ENCODE data around the gene ADRB2. TPM values are rescaled to one million over a fixed set of nuclear protein-coding genes. Genes with fewer than 3 reads are reported as not detected.

ADRB2 gene
- total RNA-seq, 1 experiment from 2014 or later = 0.26 TPM

DNA sequence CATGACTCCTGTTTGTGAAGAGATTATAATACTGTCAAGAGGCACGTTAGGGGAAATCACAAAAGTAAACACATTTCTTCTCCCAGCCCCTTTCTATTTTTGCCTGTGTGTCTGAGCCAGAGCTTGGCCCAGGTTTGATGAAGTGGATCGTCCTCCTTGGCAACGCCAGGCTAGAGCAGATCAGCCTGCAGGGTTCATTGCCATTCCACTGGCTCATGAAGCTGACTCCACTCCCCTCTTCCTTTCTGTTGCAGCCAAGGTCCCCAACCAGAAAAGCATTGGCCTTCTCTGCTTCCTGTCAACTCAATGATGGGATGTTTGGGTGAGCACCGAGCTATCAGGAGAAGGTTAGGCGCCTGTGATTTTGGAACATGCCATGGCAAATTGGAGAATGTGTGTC is 3.3 kb downstream of the ADRB2 start:
- Mint-ChIP-seq H3K4me1 (peaks cover 24 to 32% of the 10 kb centered on the region in 2 experiments), H3K4me3 (no peak overlapping the region)
- H2AK5ac ChIP-seq (ENCODE audit: insufficient read length, low read length) = no peak overlapping the region

More for the DNA sequence above, 3.3 kb downstream of the ADRB2 start:
- Histone ChIP-seq H2BK12ac (ENCODE audit: insufficient read length, low read depth, low read length) (no peak overlapping the region), H2BK20ac (ENCODE audit: low read depth, low read length, poor library complexity, severe bottlenecking) (no peak overlapping the region), H3K23me2 (ENCODE audit: insufficient read length, low read depth, low read length, poor library complexity, severe bottlenecking) (no peaks in the 10 kb centered on the region), H3K18ac (ENCODE audit: insufficient read length, low read depth, low read length) (no peak overlapping the region), H3K56ac (ENCODE audit: insufficient read length, low read depth, low read length) (no peak overlapping the region), H2BK120ac (ENCODE audit: low read depth, low read length, poor library complexity, severe bottlenecking) (no peak overlapping the region), H3K9me3 (ENCODE audit: control insufficient read depth, low read depth, low read length) (no peaks in the 10 kb centered on the region), H2AFZ (ENCODE audit: low read length) (no peak overlapping the region), H3K4me1 (ENCODE audit: insufficient read depth, low read length) (no peaks in the 10 kb centered on the region), H3K14ac (ENCODE audit: insufficient read depth, low read length) (no peak overlapping the region), H3K27me3 (ENCODE audit: insufficient read depth, low read length) (peaks cover 4% of the 10 kb centered on the region; the same call in 1 of the 2 replicates), H3K79me2 (ENCODE audit: insufficient read depth, low read length) (no peaks in the 10 kb centered on the region), H4K8ac (replicated peaks; ENCODE audit: insufficient read length, low read depth, low read length) (no peak overlapping the region), H3K79me1 (ENCODE audit: insufficient read depth, low read depth, low read length, poor library complexity, severe bottlenecking) (no peaks in the 10 kb centered on the region), H2BK15ac (ENCODE audit: low read depth, low read length) (no peak overlapping the region), H2BK5ac (ENCODE audit: insufficient read length, low read length) (no peak overlapping the region), H3K4me2 (ENCODE audit: insufficient read depth, insufficient read length, low read length) (no peak overlapping the region), H4K5ac (ENCODE audit: insufficient read length, low read depth, low read length) (no peak overlapping the region), H3K4ac (ENCODE audit: low read depth, low read length) (no peak overlapping the region), H4K20me1 (ENCODE audit: control insufficient read depth, insufficient read depth, insufficient read length) (no peaks in the 10 kb centered on the region), H3K23ac (ENCODE audit: insufficient read length, low read depth, low read length) (no peak overlapping the region), H3K9ac (ENCODE audit: extremely low read depth, insufficient read length, low read length) (no peak overlapping the region), H3K27ac (ENCODE audit: insufficient read length, low read depth, low read length) (no peak overlapping the region), H4K91ac (ENCODE audit: insufficient read length, low read depth, low read length) (no peak overlapping the region), H3T11ph (ENCODE audit: low read length) (no peak overlapping the region)
- Mint-ChIP-seq H3K27me3 (ENCODE audit: low read depth) (peaks cover 40% of the 10 kb centered on the region), H3K27ac (no peak overlapping the region), H3K36me3 (ENCODE audit: insufficient read depth in 1 of 3, low read depth in 3 of 3) (no peaks in the 10 kb centered on the region), H3K9me3 (no peaks in the 10 kb centered on the region)
- no peak for TF ChIP-seq CTCF (conservative IDR thresholded peaks at IDR 0.05)
- WGBS (ENCODE audit: extremely low coverage, insufficient read length, low lambda C conversion rate) = no CpG with 5 or more reads among the region's 5 CpGs
- no peak for DNase-seq

All from H9 (cell line).